Stomach (tissue), 9 donors: ENCODE data around the gene KLHL40. TPM values are rescaled to one million over a fixed set of nuclear protein-coding genes. Genes with fewer than 3 reads are reported as not detected.

Experiments used
- DNase-seq, 2 donors: peaks; one replicate each; pipeline versions ENCODE4 v3.0.0 to v3.0.0-alpha.2; 2013 to 2019
- H3K27ac ChIP-seq, 5 donors: fragments of 200-600 bp in 4 of 5; sonication (generic) in 4 of 5; one replicate each; pipeline ENCODE4 v1.5.1; 2013 to 2019; ENCODE audit warnings: mild to moderate bottlenecking in 1 of 5, moderate library complexity in 1 of 5
- H3K27me3 ChIP-seq, 3 donors: fragments of 200-600 bp; sonication (generic); one replicate each; pipeline ENCODE4 v1.5.1; 2017 to 2019; ENCODE audit warnings: mixed run types in 1 of 3
- H3K36me3 ChIP-seq, 4 donors: fragments of 200-600 bp; sonication (generic); 1 replicate in 3 of 4; 2 replicates in 1 of 4; pipeline ENCODE4 v1.5.1; 2016 to 2019
- H3K4me1 ChIP-seq, 4 donors: fragments of 200-600 bp; sonication (generic); one replicate each; pipeline ENCODE4 v1.5.1; 2016 to 2019
- H3K4me3 ChIP-seq, 4 donors: fragments of 200-600 bp; sonication (generic) in 3 of 4; one replicate each; pipeline ENCODE4 v1.5.1; 2016 to 2019; ENCODE audit warnings: mild to moderate bottlenecking in 1 of 4
- H3K9me3 ChIP-seq, 4 donors: fragments of 200-600 bp; sonication (generic); one replicate each; pipeline ENCODE4 v1.5.1; 2016 to 2019
- CTCF ChIP-seq, 7 experiments: fragments of 450-650 bp in 4 of 7; fragments of 200-600 bp in 3 of 7; sonication (generic) in 3 of 7; IDR thresholded peaks; one replicate each; pipeline ENCODE4 v1.5.1; 2016 to 2019; ENCODE audit warnings: antibody characterized with exemption in 7 of 7, control low read depth in 2 of 7, mild to moderate bottlenecking in 1 of 7
- EP300 ChIP-seq: sonication (generic); formaldehyde crosslinking; IDR thresholded peaks from one replicate; pipeline ENCODE4 v1.6.1; 2017; ENCODE audit warnings: antibody characterized with exemption
- POLR2A ChIP-seq, 4 donors: fragments of 450-650 bp; IDR thresholded peaks; one replicate each; pipeline ENCODE4 v1.6.1; 2016; ENCODE audit warnings: antibody characterized with exemption in 4 of 4, control low read depth in 2 of 4, mild to moderate bottlenecking in 1 of 4, moderate library complexity in 1 of 4
- POLR2AphosphoS5 ChIP-seq, 3 donors: sonication (generic); formaldehyde crosslinking; IDR thresholded peaks; one replicate each; pipeline ENCODE4 v1.6.1; 2016; ENCODE audit warnings: antibody characterized with exemption in 3 of 3
- WGBS, 5 donors: extraction: QIAGEN DNeasy Blood & Tissue Kit in 3 of 5; methylation state at CpG; one replicate each; pipeline versions ENCODE4 v1.1.5 to v1.1.7; 2013 to 2018; 5-methylcytosine and 5-hydroxymethylcytosine counted together
- intact Hi-C: fragments of 100-400 bp; cut with DNase I; formaldehyde crosslinking; loops from one replicate; pipeline ENCODE4 v1.15.1; 2023; ENCODE audit warnings: low total_unique reads
- polyA plus RNA-seq, 3 donors: library from polyadenylated mRNA; stranded (reverse); fragments of 200-250 nt; gene quantifications; one replicate each; pipeline ENCODE4 v1.2.3, GENCODE V29; 2013
- total RNA-seq, 5 donors: library from RNA; depleted of rRNA; stranded (reverse); fragments of >200 nt; gene quantifications; one replicate each; pipeline versions ENCODE4 v1.1.0 to v1.2.3, GENCODE V29; 2014 to 2016
- donor health status: healthy with polysubstance abuse.
- donor health status: Bipolar disorder and iron deficiency.
- donor health status: healthy.

The KLHL40 gene
- total and polyA plus RNA-seq, 8 donors = 0.05 to 2.0 (median 0.18) TPM; not detected in 5

GRCh38 chr3:42714171-42714852 is 29.0 kb downstream of the KLHL40 start:
- H3K4me3 ChIP-seq = no peak overlapping the region
- DNase-seq = no peak
- no peaks in the 10 kb centered on the region for H3K4me1 ChIP-seq
- H3K27ac ChIP-seq = no peak overlapping the region
- intact Hi-C loops = no loop called here
- TF ChIP-seq POLR2AphosphoS5 (IDR thresholded peaks at IDR 0.05) (no peak), CTCF (IDR thresholded peaks at IDR 0.05) (no peak), EP300 (no peak), POLR2A (IDR thresholded peaks at IDR 0.05) (no peak)
- H3K9me3 ChIP-seq = no peaks in the 10 kb centered on the region
- 67 to 83% (median 78%) methylated on average over 4 of the region's 4 CpGs for WGBS, 5 donors
- no peaks in the 10 kb centered on the region for H3K36me3 ChIP-seq
- no peaks in the 10 kb centered on the region for H3K27me3 ChIP-seq

- WGBS, 5 donors = 83 to 91% (median 85%) methylated on average over 6 of the region's 6 CpGs
- H3K4me3 ChIP-seq = no peak overlapping the region
- H3K27ac ChIP-seq = no peak overlapping the region
- no peaks in the 10 kb centered on the region for H3K27me3 ChIP-seq
- no peaks in the 10 kb centered on the region for H3K36me3 ChIP-seq
- H3K4me1 ChIP-seq = no peaks in the 10 kb centered on the region
- no peak for TF ChIP-seq POLR2AphosphoS5 (IDR thresholded peaks at IDR 0.05)
- TF ChIP-seq EP300 = no peak
- no peak for TF ChIP-seq CTCF (IDR thresholded peaks at IDR 0.05)
- no peak for TF ChIP-seq POLR2A (IDR thresholded peaks at IDR 0.05)
- intact Hi-C loops = no loop called here
- DNase-seq = no peak
- H3K9me3 ChIP-seq = no peaks in the 10 kb centered on the region
These were observed 32.0 kb downstream of the KLHL40 start for GRCh38 chr3:42717306-42717705.

DNA sequence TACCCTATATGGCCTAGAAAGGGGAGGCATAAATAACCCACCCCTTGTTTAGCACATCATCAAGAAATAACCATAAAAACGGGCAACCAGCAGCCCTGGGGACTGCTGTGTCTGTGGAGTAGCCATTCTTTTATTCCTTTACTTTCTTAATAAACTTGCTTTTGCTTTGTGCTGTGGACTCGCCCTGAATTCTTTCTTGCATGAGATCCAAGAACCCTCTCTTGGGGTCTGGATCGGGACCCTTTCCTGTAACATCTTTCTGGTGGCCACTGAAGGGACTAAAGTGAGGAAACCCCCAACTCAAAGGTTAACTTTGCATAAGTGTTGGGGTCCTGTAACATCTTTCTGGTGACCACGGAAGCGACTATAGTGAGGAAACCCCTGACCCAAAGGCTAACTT is 33.0 kb downstream of the KLHL40 start:
- Histone ChIP-seq H3K9me3 (no peaks in the 10 kb centered on the region), H3K36me3 (no peaks in the 10 kb centered on the region), H3K27me3 (no peaks in the 10 kb centered on the region), H3K4me1 (no peaks in the 10 kb centered on the region), H3K4me3 (no peak overlapping the region), H3K27ac (no peak overlapping the region)
- 77 to 84% (median 80%) methylated on average over 5 of the region's 5 CpGs for WGBS, 5 donors
- intact Hi-C loops = no loop called here
- TF ChIP-seq POLR2A (IDR thresholded peaks at IDR 0.05) (no peak), EP300 (no peak), CTCF (IDR thresholded peaks at IDR 0.05) (no peak), POLR2AphosphoS5 (IDR thresholded peaks at IDR 0.05) (no peak)
- DNase-seq = no peak

- H3K4me3 ChIP-seq = no peak overlapping the region
- no peak overlapping the region for H3K27ac ChIP-seq
- no peaks in the 10 kb centered on the region for H3K4me1 ChIP-seq
- H3K9me3 ChIP-seq = no peaks in the 10 kb centered on the region
- no peaks in the 10 kb centered on the region for H3K36me3 ChIP-seq
- intact Hi-C loops = no loop called here
- WGBS, 5 donors = 68 to 78% (median 75%) methylated on average over 6 of the region's 6 CpGs
- TF ChIP-seq POLR2AphosphoS5 (IDR thresholded peaks at IDR 0.05) (no peak), EP300 (no peak), POLR2A (IDR thresholded peaks at IDR 0.05) (no peak), CTCF (IDR thresholded peaks at IDR 0.05) (no peak)
- DNase-seq = no peak
- no peaks in the 10 kb centered on the region for H3K27me3 ChIP-seq
These were observed 33.7 kb downstream of the KLHL40 start for GRCh38 chr3:42719002-42719401.
